Thyroid gland (tissue), 4 donors: ENCODE measurements around the gene AK1.

ENCODE experiments used
- CTCF ChIP-seq, 6 experiments: fragments of 200-600 bp in 3 of 6; fragments of 450-650 bp in 3 of 6; sonication (generic) in 3 of 6; IDR thresholded peaks; one replicate each; pipeline ENCODE4 v1.5.1; 2016 to 2019; ENCODE audit warnings: antibody characterized with exemption in 6 of 6, mild to moderate bottlenecking in 2 of 6, inconsistent platforms in 1 of 6, moderate library complexity in 1 of 6
- POLR2A ChIP-seq, 2 donors: fragments of 450-650 bp; IDR thresholded peaks; one replicate each; pipeline ENCODE4 v1.6.1; 2017; ENCODE audit warnings: antibody characterized with exemption in 2 of 2, mild to moderate bottlenecking in 2 of 2, moderate library complexity in 1 of 2

DNA sequence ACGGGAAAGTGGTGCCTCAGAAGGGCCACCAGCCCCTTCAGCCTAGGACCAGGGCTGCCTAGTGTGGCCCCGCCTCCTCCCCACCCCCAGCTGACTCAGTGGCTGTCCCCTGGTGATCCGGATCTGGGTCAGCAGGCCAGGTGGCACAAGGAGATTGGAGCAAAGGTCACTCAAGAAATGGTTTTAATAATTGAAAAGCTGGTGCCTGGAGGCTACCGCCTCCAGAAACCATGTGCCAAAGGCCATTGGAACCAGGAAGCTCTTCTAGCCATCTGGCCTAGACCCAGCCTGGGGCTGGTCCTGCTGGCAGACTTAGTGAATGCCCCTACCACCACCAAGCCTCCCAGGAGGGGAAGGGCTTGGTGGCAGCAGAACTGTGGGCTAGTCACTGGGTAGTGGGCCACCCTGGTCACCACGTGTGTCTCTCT is 37.9 kb upstream of the AK1 start:
- TF ChIP-seq POLR2A (IDR thresholded peaks at IDR 0.05): no peak
- TF ChIP-seq CTCF (IDR thresholded peaks at IDR 0.05): no peak
